BJ (cell line): ENCODE measurements around the gene VCX2. TPM values are rescaled to one million over a fixed set of nuclear protein-coding genes. Genes with fewer than 3 reads are reported as not detected.

Experiments
- CTCF ChIA-PET: fragments of 350-600 bp; formaldehyde crosslinking; extraction: SDS; loops from one replicate; lab custom pipeline; 2021; ENCODE audit warnings: antibody characterized with exemption, inconsistent platforms; lab: Yijun Ruan, JAX
- POLR2A ChIA-PET: fragments of 300-600 bp; sonication (Branson Sonifier 250); formaldehyde crosslinking; extraction: SDS; loops from one replicate; lab custom pipeline; 2021; ENCODE audit warnings: antibody characterized with exemption; lab: Charles Lee
- DNase-seq: peaks from one replicate; pipeline ENCODE4 v3.0.0-alpha.2; 2011; ENCODE audit warnings: low read depth
- H3K27me3 ChIP-seq: 2 replicates; pipeline ENCODE4 v1.6.0; 2011; ENCODE audit warnings: low read length; ENCODE audit not compliant: control insufficient read depth, insufficient read depth
- H3K36me3 ChIP-seq: 2 replicates; pipeline ENCODE4 v1.5.1; 2011; ENCODE audit warnings: low read length; ENCODE audit not compliant: control insufficient read depth, insufficient read depth
- H3K4me3 ChIP-seq: 2 replicates; pipeline ENCODE4 v1.5.1; 2011; ENCODE audit warnings: low read depth, mild to moderate bottlenecking, control low read depth, low read length
- CTCF ChIP-seq: IDR thresholded peaks from 2 replicates; pipeline ENCODE4 v1.5.1; 2011; ENCODE audit warnings: low read depth, mild to moderate bottlenecking, control low read depth, inconsistent platforms, low read length, moderate library complexity; ENCODE audit not compliant: insufficient read depth
- polyA plus RNA-seq: library from polyadenylated mRNA; depleted of rRNA; stranded (reverse); fragments of >200 nt; gene quantifications from 2 replicates; pipeline ENCODE4 v1.2.3, GENCODE V29; 2011

Gene VCX2
- polyA plus RNA-seq, 1 experiment, result not detected

GRCh38 chrX:8140986-8141744 is 29.9 kb downstream of the VCX2 start:
- no peak for TF ChIP-seq CTCF
- ChIA-PET CTCF (no interaction called here), POLR2A (no interaction called here)
- Histone ChIP-seq H3K36me3 (no peaks in the 10 kb centered on the region), H3K27me3 (no peaks in the 10 kb centered on the region), H3K4me3 (no peak overlapping the region)
- no peak for DNase-seq

- no peak for DNase-seq
- Histone ChIP-seq H3K36me3 (no peaks in the 10 kb centered on the region), H3K4me3 (no peak overlapping the region), H3K27me3 (no peaks in the 10 kb centered on the region)
- ChIA-PET POLR2A (no interaction called here), CTCF (no interaction called here)
- TF ChIP-seq CTCF, result no peak
Observed at GRCh38 chrX:8139716-8140115, 31.4 kb downstream of the VCX2 start.

GRCh38 chrX:8138252-8138651 is 32.8 kb downstream of the VCX2 start:
- no peak for DNase-seq
- ChIA-PET CTCF (no interaction called here), POLR2A (no interaction called here)
- TF ChIP-seq CTCF, result no peak
- Histone ChIP-seq H3K27me3 (no peaks in the 10 kb centered on the region), H3K36me3 (no peaks in the 10 kb centered on the region), H3K4me3 (no peak overlapping the region)

GRCh38 chrX:8126648-8127047 is 44.4 kb downstream of the VCX2 start:
- no peak for DNase-seq
- Histone ChIP-seq H3K36me3 (no peaks in the 10 kb centered on the region), H3K4me3 (no peak overlapping the region), H3K27me3 (no peaks in the 10 kb centered on the region)
- no peak for TF ChIP-seq CTCF
- CTCF ChIA-PET, result no interaction called here
- POLR2A ChIA-PET, result no interaction called here

- CTCF ChIA-PET, result no interaction called here
- H3K4me3 ChIP-seq, result no peak overlapping the region
- no peak for TF ChIP-seq CTCF
- H3K36me3 ChIP-seq, result no peaks in the 10 kb centered on the region
- H3K27me3 ChIP-seq, result no peaks in the 10 kb centered on the region
- POLR2A ChIA-PET, result no interaction called here
- DNase-seq, result no peak
Observed at GRCh38 chrX:8126092-8126491, 45.0 kb downstream of the VCX2 start.
